Suprapubic skin (tissue), 4 donors: ENCODE results near the gene ACADS.

Experiments
- CTCF ChIP-seq, 2 donors: fragments of 200-600 bp in 1 of 2; fragments of 450-650 bp in 1 of 2; sonication (generic) in 1 of 2; IDR thresholded peaks; one replicate each; pipeline ENCODE4 v1.5.1; 2016 to 2019; ENCODE audit warnings: antibody characterized with exemption in 2 of 2, mild to moderate bottlenecking in 1 of 2, moderate library complexity in 1 of 2
- EP300 ChIP-seq: sonication (generic); formaldehyde crosslinking; IDR thresholded peaks from one replicate; pipeline ENCODE4 v1.6.1; 2017; ENCODE audit warnings: antibody characterized with exemption
- POLR2A ChIP-seq, 2 donors: fragments of 450-650 bp; IDR thresholded peaks; one replicate each; pipeline ENCODE4 v1.6.1; 2017; ENCODE audit warnings: antibody characterized with exemption in 2 of 2, mild to moderate bottlenecking in 2 of 2, moderate library complexity in 2 of 2
- POLR2AphosphoS5 ChIP-seq, 3 donors: sonication (generic); formaldehyde crosslinking; IDR thresholded peaks; one replicate each; pipeline ENCODE4 v1.6.1; 2017; ENCODE audit warnings: antibody characterized with exemption in 3 of 3

DNA sequence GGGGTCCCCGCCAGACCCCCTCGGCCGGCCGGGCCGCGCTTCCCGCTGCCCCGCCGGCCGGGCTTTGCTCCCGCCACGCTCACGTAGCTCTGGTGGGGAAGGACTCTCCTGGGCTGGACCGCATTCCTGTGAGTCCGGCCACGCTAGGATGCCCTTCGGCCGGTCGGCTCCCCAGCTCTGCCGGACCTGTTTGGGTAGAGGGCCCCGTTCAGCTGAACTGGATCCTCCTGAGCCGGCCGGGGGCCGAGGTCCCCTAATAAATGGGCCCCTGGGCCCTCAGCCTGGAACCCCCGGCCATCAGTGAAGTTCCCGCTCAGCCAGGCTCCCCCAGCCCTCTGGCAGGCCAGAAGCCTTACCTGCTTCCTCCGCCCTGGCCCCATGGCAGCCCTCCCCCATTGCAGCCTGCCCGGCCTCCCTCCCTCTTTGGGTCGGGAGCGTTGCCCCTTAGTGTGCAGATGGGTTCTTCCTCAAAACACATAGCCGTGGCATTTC is 14.8 kb upstream of the ACADS start:
- no peak for TF ChIP-seq POLR2A (IDR thresholded peaks at IDR 0.05)
- no peak for TF ChIP-seq CTCF (IDR thresholded peaks at IDR 0.05)
- TF ChIP-seq EP300: no peak
- TF ChIP-seq POLR2AphosphoS5 (IDR thresholded peaks at IDR 0.05): no peak
